HepG2 (cell line): ENCODE data around the gene NR3C2. TPM values are rescaled to one million over a fixed set of nuclear protein-coding genes. Genes with fewer than 3 reads are reported as not detected.

ENCODE experiments used
- ATAC-seq: fragments of 200-7000 bp; cut with Tn5 transposase; 3 replicates; pipeline ENCODE4 v1.9.1; 2020; ENCODE audit warnings: mild to moderate bottlenecking, moderate library complexity
- BruUV-seq: library from RNA; stranded (reverse); fragments of 400-500 nt; replicated peaks from 2 replicates; lab custom pipeline; 2021; lab: Mats Ljungman, UMichigan
- CTCF ChIA-PET: fragments of 300-600 bp; formaldehyde crosslinking; extraction: SDS; loops from one replicate; lab custom pipeline; 2021; ENCODE audit warnings: low total read pairs, inconsistent platforms, low intra/inter-chr PET ratio; lab: Yijun Ruan, JAX
- POLR2A ChIA-PET: fragments of 350-600 bp; sonication (Branson Sonifier 250); formaldehyde crosslinking; loops from one replicate; lab custom pipeline; 2020; ENCODE audit warnings: antibody characterized with exemption, inconsistent platforms; lab: Yijun Ruan, JAX
- DNase-seq: peaks from one replicate; pipeline ENCODE4 v3.0.0-alpha.2; 2015; ENCODE audit warnings: low spot score
- FAIRE-seq: peaks from 3 replicates; lab custom pipeline; 2011; peaks lifted over from hg19 to GRCh38; lab: Jason Lieb, UNC
- H2AFZ ChIP-seq: one replicate; pipeline ENCODE4 v1.6.1; 2011; ENCODE audit warnings: low read length, inconsistent platforms
- H3K27ac ChIP-seq: fragments of 300-600 bp; 3 replicates; pipeline ENCODE4 v1.8.0; 2011; ENCODE audit warnings: mixed run types, mild to moderate bottlenecking, mixed read lengths, low read length, inconsistent platforms; ENCODE audit not compliant: insufficient read depth; ENCODE audit errors: extremely low read length
- H3K27me3 ChIP-seq, 2 experiments: fragments of 200-600 bp in 1 of 2; 2 replicates in 1 of 2; 3 replicates in 1 of 2; pipeline versions ENCODE4 v1.6.0 to v1.8.0; 2011; ENCODE audit warnings: low read length in 2 of 2, mild to moderate bottlenecking in 2 of 2, moderate library complexity in 2 of 2, inconsistent platforms in 1 of 2; ENCODE audit not compliant: insufficient read depth in 2 of 2, control insufficient read depth in 1 of 2
- H3K36me3 ChIP-seq, 2 experiments: fragments of 200-600 bp in 1 of 2; replicated peaks in 1 of 2; 2 replicates in 1 of 2; 3 replicates in 1 of 2; pipeline versions ENCODE4 v1.5.1 to v1.8.0; 2011; ENCODE audit warnings: low read length in 2 of 2, inconsistent platforms in 1 of 2; ENCODE audit not compliant: insufficient read depth in 2 of 2, control insufficient read depth in 1 of 2
- H3K4me1 ChIP-seq: 2 replicates; pipeline ENCODE4 v1.5.1; 2012; ENCODE audit warnings: low read length, inconsistent platforms; ENCODE audit not compliant: insufficient read depth
- H3K4me2 ChIP-seq: 2 replicates; pipeline ENCODE4 v1.6.0; 2011; ENCODE audit warnings: low read depth, low read length, inconsistent platforms
- H3K4me3 ChIP-seq, 3 experiments: fragments of 200-600 bp in 1 of 3; sonication (generic), shearing (Covaris generic) in 1 of 3; replicated peaks in 1 of 3; 2 replicates each; pipeline ENCODE4 v1.5.1; 2011 to 2016; ENCODE audit warnings: low read length in 3 of 3, inconsistent platforms in 2 of 3, low read depth in 2 of 3, mild to moderate bottlenecking in 2 of 3, control low read depth in 1 of 3, mixed read lengths in 1 of 3; ENCODE audit not compliant: insufficient read depth in 1 of 3
- H3K79me2 ChIP-seq: one replicate; pipeline ENCODE4 v1.6.1; 2011; ENCODE audit warnings: low read length, inconsistent platforms; ENCODE audit not compliant: insufficient read depth
- H3K9ac ChIP-seq: 2 replicates; pipeline ENCODE4 v1.6.0; 2011; ENCODE audit warnings: mild to moderate bottlenecking, low read depth, low read length, inconsistent platforms; ENCODE audit not compliant: insufficient read depth
- H3K9me3 ChIP-seq: 2 replicates; pipeline ENCODE4 v1.5.1; 2012; ENCODE audit warnings: mild to moderate bottlenecking, low read length
- H4K20me1 ChIP-seq: 2 replicates; pipeline ENCODE4 v1.6.0; 2011; ENCODE audit warnings: inconsistent platforms, mild to moderate bottlenecking, low read length, moderate library complexity; ENCODE audit not compliant: insufficient read depth
- CAMTA2 ChIP-seq: sonication (generic); formaldehyde crosslinking; IDR thresholded peaks from 2 replicates; pipeline ENCODE4 v1.4.0; 2020; ENCODE audit warnings: mild to moderate bottlenecking, missing genetic modification reagents, borderline replicate concordance
- HNF4A ChIP-seq: sonication (generic); formaldehyde crosslinking; IDR thresholded peaks from 2 replicates; pipeline ENCODE4 v1.4.0; 2020; ENCODE audit warnings: missing genetic modification reagents
- KDM5B ChIP-seq: sonication (generic); formaldehyde crosslinking; IDR thresholded peaks from 2 replicates; pipeline ENCODE4 v1.4.0; 2020; ENCODE audit warnings: missing genetic modification reagents, mild to moderate bottlenecking, borderline replicate concordance
- KLF15 ChIP-seq: sonication (generic); formaldehyde crosslinking; IDR thresholded peaks from 2 replicates; pipeline ENCODE4 v1.8.1; 2023; ENCODE audit warnings: borderline replicate concordance, mild to moderate bottlenecking, inconsistent platforms, missing genetic modification reagents, mixed read lengths
- MIER3 ChIP-seq: IDR thresholded peaks from 2 replicates; pipeline ENCODE4 v1.6.1; 2016; ENCODE audit warnings: missing compliant biosample characterization, borderline replicate concordance
- SMAD9 ChIP-seq: sonication (generic); formaldehyde crosslinking; IDR thresholded peaks from 2 replicates; pipeline ENCODE4 v1.5.1; 2020; ENCODE audit warnings: mild to moderate bottlenecking, missing genetic modification reagents
- SYNCRIP ChIP-seq: fragments of 200-400 bp; formaldehyde crosslinking; IDR thresholded peaks from 2 replicates; pipeline ENCODE4 v1.6.1; 2018; ENCODE audit warnings: mild to moderate bottlenecking, low read depth, low read length; ENCODE audit not compliant: insufficient read depth
- ZFAT ChIP-seq: sonication (generic); formaldehyde crosslinking; conservative IDR thresholded peaks from 2 replicates; pipeline ENCODE4 v1.8.1; 2023; ENCODE audit warnings: missing genetic modification reagents, inconsistent platforms
- ZHX1 ChIP-seq: sonication (generic); formaldehyde crosslinking; IDR thresholded peaks from 2 replicates; pipeline ENCODE4 v1.8.1; 2022; ENCODE audit warnings: low read depth, mild to moderate bottlenecking, missing genetic modification reagents
- ZMYM3 ChIP-seq: sonication (generic); formaldehyde crosslinking; IDR thresholded peaks from 2 replicates; pipeline ENCODE4 v1.5.1; 2020; ENCODE audit warnings: mild to moderate bottlenecking, missing genetic modification reagents
- ZNF446 ChIP-seq: sonication (generic); formaldehyde crosslinking; IDR thresholded peaks from 2 replicates; pipeline ENCODE4 v1.5.0; 2020; ENCODE audit warnings: mild to moderate bottlenecking, missing genetic modification reagents
- ZNF644 ChIP-seq: IDR thresholded peaks from 2 replicates; pipeline ENCODE4 v1.6.1; 2016; ENCODE audit warnings: low read depth
- ZNF780A ChIP-seq: sonication (generic); formaldehyde crosslinking; IDR thresholded peaks from 2 replicates; pipeline ENCODE4 v1.8.0; 2022; ENCODE audit warnings: mild to moderate bottlenecking, missing genetic modification reagents, moderate library complexity
- ZSCAN9 ChIP-seq: IDR thresholded peaks from 2 replicates; pipeline ENCODE4 v1.6.1; 2016; ENCODE audit warnings: borderline replicate concordance
- WGBS: methylation state at CpG from one replicate; pipeline ENCODE4 v1.1.6; 2017; ENCODE audit warnings: low lambda C conversion rate; 5-methylcytosine and 5-hydroxymethylcytosine counted together
- in situ Hi-C: cut with HindIII; loops from 2 replicates; pipeline ENCODE4 v1.10.0; 2017; ENCODE audit warnings: low pct_unique_long_range_greater_than_20kb; ENCODE audit not compliant: extremely low pct_ligation_motif_present
- intact Hi-C: fragments of 100-400 bp; cut with micrococcal nuclease; formaldehyde crosslinking; loops from one replicate; pipeline ENCODE4 v1.10.0; 2022; ENCODE audit not compliant: unreplicated experiment
- polyA plus RNA-seq, 8 experiments: library from polyadenylated mRNA; depleted of rRNA in 3 of 8; stranded (reverse) in 7 of 8; unstranded in 1 of 8; fragments of >200 nt; fragmentation: Illumina TruSeq in 4 of 8; extraction: Trizol in 4 of 8; gene quantifications; 2 replicates each; pipeline versions ENCODE4 v1.2.1 to v1.2.3, GENCODE V29; 2011 to 2016; ENCODE audit warnings: low read depth in 4 of 8, missing spikeins in 1 of 8, mixed read lengths in 1 of 8; ENCODE audit not compliant: insufficient read depth in 1 of 8
- total RNA-seq, 5 experiments: library from RNA; depleted of rRNA; stranded (reverse); fragments of >200 nt; fragmentation: Illumina TruSeq; extraction: Trizol; gene quantifications; 2 replicates each; pipeline ENCODE4 v1.2.3, GENCODE V29; 2016; ENCODE audit warnings: low read depth in 1 of 5
- TF ChIP-seq, protein P1 (sequence below): sonication (generic); formaldehyde crosslinking; IDR thresholded peaks from 2 replicates; pipeline ENCODE4 v1.4.0; 2020; ENCODE audit warnings: missing genetic modification reagents, borderline replicate concordance

NR3C2 gene
- total and polyA plus RNA-seq, 2 of the 13 experiments (the other 11 are each of a cell fraction or from before 2014, with no cell fraction given): 0.26 to 0.46 TPM

DNA sequence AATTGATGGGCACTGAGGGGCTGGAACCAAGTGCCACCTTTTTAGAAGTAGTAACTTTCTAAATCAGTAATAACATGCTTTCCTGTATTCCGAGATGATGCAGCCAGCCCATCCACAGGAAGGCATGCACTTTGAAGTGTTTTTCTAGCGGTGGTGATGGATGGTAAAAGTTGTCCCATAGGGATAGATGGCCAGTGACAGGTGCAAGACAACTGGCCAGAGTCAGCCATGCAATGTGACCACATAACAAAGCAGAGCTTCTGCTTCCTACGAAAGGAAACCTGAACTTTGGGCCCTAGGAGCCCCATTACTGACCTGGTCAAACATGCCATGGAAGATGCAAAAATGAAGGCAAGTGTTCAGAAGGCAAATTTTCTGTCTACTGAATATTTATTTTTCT is 72.3 kb downstream of the NR3C2 start:
- no peaks in the 10 kb centered on the region; a peak in 1 of 5 replicates for H3K27me3 ChIP-seq
- H3K9me3 ChIP-seq: no peaks in the 10 kb centered on the region
- peaks cover 9% of the 10 kb centered on the region for H3K4me1 ChIP-seq
- no peak overlapping the region for H3K27ac ChIP-seq
- BruUV-seq: no TSS peak
- FAIRE-seq: no peak
- in situ Hi-C loops: no loop called here
- no peak overlapping the region for H2AFZ ChIP-seq
- no peak overlapping the region for H3K4me2 ChIP-seq
- WGBS: 5% methylated on average over 3 of the region's 3 CpGs
- ChIA-PET CTCF (no interaction called here), POLR2A (no interaction called here)
- H3K9ac ChIP-seq: no peak overlapping the region
- ATAC-seq: no peak
- H4K20me1 ChIP-seq: no peaks in the 10 kb centered on the region
- peak; percentile 3 for DNase-seq
- no peaks in the 10 kb centered on the region for H3K79me2 ChIP-seq
- TF ChIP-seq ZNF644 (CRISPR knock-in tag): 0 out of 2 replicates have a peak, but pooled peaks have one; percentile 15
- TF ChIP-seq HNF4A (CRISPR knock-in tag): 0 out of 2 replicates have a peak, but pooled peaks have one; percentile 24
- TF ChIP-seq ZSCAN9 (CRISPR knock-in tag): no peak
- no peak overlapping the region for H3K4me3 ChIP-seq
- H3K36me3 ChIP-seq: no peaks in the 10 kb centered on the region
- intact Hi-C loops: no loop called here

GRCh38 chr4:148367756-148368155 is 74.5 kb downstream of the NR3C2 start:
- H3K4me3 ChIP-seq: no peak overlapping the region
- POLR2A ChIA-PET: no interaction called here
- CTCF ChIA-PET: no interaction called here
- H2AFZ ChIP-seq: no peak overlapping the region
- no peaks in the 10 kb centered on the region for H3K79me2 ChIP-seq
- no peaks in the 10 kb centered on the region; a peak in 1 of 5 replicates for H3K27me3 ChIP-seq
- in situ Hi-C loops: no loop called here
- intact Hi-C loops: no loop called here
- DNase-seq (no peak), FAIRE-seq (no peak), ATAC-seq (no peak)
- H3K4me2 ChIP-seq: no peak overlapping the region
- no TSS peak for BruUV-seq
- no peaks in the 10 kb centered on the region for H4K20me1 ChIP-seq
- H3K9me3 ChIP-seq: no peaks in the 10 kb centered on the region
- H3K27ac ChIP-seq: no peak overlapping the region
- no peaks in the 10 kb centered on the region for H3K36me3 ChIP-seq
- H3K9ac ChIP-seq: no peak overlapping the region
- WGBS: 4% methylated on average over 4 of the region's 4 CpGs
- H3K4me1 ChIP-seq: peaks cover 9% of the 10 kb centered on the region
- no peak for TF ChIP-seq SMAD9 (CRISPR knock-in tag)
- TF ChIP-seq ZMYM3: no peak
- TF ChIP-seq CAMTA2 (CRISPR knock-in tag): no peak
- TF ChIP-seq ZNF780A: no peak
- TF ChIP-seq SYNCRIP: no peak
- TF ChIP-seq ZFAT (CRISPR knock-in tag): no peak
- TF ChIP-seq, protein P1, sequence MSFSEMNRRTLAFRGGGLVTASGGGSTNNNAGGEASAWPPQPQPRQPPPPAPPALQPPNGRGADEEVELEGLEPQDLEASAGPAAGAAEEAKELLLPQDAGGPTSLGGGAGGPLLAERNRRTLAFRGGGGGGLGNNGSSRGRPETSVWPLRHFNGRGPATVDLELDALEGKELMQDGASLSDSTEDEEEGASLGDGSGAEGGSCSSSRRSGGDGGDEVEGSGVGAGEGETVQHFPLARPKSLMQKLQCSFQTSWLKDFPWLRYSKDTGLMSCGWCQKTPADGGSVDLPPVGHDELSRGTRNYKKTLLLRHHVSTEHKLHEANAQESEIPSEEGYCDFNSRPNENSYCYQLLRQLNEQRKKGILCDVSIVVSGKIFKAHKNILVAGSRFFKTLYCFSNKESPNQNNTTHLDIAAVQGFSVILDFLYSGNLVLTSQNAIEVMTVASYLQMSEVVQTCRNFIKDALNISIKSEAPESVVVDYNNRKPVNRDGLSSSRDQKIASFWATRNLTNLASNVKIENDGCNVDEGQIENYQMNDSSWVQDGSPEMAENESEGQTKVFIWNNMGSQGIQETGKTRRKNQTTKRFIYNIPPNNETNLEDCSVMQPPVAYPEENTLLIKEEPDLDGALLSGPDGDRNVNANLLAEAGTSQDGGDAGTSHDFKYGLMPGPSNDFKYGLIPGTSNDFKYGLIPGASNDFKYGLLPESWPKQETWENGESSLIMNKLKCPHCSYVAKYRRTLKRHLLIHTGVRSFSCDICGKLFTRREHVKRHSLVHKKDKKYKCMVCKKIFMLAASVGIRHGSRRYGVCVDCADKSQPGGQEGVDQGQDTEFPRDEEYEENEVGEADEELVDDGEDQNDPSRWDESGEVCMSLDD (CRISPR knock-in tag): no peak
- no peak for TF ChIP-seq ZNF446
- no peak for TF ChIP-seq KDM5B (CRISPR knock-in tag)
- no peak for TF ChIP-seq KLF15
- TF ChIP-seq ZHX1: no peak
- no peak for TF ChIP-seq MIER3 (CRISPR knock-in tag)
